Glomerular visceral epithelial cell (primary cell): ENCODE data around the gene UMOD.

Experiments used
- DNase-seq: peaks from one replicate; pipeline ENCODE4 v3.0.0-alpha.2; 2016; ENCODE audit errors: extremely low spot score

Gene UMOD

DNA sequence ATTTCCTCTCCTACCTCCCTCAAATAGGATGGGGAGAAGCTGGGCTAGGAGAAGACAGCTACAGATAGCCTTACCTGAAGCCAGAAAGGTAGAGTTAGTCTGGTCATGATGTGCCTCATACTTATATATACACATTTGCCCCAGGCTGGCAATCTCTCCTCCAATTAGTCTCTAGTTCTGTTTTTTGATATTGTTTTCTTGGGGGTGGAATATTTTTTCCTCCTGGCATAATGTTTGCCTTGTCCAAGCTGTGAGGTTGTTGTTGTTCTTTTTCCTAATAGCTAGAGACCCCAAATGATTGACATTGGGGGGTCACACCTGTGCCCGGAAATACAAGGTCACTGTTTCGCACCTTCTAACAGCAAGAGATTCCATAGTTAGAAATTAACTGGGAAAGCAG lies at the start of gene UMOD:
Gene UMOD (minus strand): TSS at position 101 of the 400 bp plus-strand sequence. CDS start 1,978 bp downstream, outside the sequence.
- no peak for DNase-seq

DNA sequence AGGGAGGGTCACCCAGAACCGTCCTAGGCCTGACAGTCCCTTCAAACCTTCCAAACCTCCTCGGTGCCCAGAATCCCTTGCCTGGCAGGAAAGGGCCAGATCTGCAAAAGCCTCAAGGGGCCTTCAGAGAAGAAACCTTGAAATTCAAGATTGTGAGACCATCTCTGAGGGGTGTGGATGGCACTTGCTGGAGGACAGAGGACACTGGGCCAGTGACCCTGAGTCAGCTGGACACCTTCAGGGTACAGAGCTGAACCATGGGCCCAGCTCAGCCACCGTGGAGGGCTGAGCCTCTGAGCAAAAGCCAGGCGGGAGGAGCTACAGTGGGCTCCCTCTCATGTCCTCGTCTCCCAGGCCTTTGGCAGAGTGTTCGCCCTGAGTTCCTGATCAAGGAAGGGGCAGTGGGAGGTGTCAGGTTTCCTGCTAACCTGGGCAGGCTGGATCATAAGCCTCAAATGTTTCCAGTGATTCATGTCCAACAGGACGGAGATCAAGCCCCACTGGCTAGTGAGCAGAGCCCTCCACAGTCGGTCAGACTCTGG lies 49.0 kb upstream of the UMOD start:
- no peak for DNase-seq

DNA sequence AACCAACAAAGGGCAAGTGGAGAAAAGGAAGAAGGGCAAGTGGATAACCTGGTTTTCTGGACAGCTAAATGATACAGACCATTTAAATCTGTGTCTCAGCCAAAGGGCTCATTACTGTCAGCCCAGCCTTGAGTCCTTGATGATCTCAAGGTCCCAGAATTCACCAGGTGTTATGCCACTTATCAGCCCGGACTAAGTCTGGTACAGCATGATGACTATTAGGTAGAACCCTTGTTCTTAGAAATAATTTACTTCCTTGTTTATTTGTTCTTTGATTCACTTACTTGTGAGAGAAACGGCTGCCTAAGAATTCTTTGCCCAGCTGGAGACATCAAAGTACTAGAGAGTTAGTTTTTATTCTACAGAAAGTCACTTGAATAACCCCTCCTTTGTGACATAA lies 48.6 kb upstream of the UMOD start:
- DNase-seq = no peak

DNA sequence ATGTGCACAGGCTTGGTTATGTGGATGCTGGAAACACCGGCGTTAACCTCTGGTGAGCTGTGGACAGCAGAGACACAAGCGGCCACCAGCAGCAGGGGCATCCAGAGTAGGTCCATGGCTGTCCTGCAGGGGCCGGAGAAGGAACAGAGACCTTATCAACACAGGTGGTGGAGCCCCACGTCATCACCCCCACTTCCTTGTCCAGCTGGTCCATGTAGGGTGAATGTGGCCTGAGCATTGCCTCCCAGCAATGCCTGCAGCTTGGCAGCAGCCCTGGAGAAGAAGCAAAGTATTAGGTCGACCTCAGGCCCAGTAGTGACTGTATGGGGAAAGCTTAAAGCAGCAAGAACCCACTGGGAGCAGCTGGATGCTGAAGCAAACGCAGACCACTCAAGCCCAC lies 46.7 kb upstream of the UMOD start:
- DNase-seq = no peak

DNA sequence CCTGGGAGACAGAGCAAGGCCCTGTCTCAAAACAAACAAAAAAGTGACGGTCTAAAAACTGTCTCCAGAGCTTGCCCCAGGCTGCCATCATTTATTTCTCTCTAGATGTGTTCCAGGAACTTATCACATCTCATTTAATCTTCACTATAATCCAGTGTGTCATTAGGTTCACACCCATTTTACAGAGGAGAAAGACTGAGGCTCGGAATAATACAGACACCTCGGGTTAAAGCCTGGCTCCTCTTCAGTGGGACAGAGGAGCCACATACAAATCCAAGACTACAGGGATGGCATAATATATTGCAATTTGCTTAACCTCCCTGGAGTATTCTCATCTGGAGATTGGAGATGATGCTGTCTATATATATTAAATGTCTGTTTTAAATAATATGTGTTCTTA lies 46.1 kb upstream of the UMOD start:
- DNase-seq = no peak

DNA sequence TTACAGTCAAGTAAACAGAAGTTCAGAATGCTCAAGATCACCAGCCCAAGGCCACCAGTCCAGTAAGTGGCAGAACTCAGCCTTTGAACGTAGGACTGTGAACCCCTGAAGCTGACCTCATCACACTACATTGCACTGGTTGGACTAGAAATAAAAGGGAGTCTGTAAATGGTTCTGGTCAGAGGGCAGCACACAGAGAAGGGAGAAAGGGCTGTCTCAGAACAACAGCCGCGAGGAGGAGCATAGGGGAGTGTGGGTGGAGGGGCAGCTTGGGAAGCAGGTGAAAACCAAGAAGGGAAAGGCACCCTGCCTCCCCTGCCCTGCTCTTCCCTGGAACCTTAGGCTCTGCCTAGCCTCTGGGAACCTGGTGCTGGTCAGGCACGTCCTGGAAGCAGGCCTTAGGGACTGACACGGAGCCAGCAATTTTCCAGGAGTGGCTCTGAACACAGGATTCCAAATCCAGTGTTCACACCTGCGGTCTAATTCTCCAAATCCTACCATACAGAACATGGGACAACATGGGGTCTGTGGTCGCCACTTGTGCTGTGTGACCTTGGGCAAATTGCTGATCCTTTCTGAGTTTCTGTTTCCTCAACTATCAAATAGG lies 45.1 kb upstream of the UMOD start:
- DNase-seq = no peak

DNA sequence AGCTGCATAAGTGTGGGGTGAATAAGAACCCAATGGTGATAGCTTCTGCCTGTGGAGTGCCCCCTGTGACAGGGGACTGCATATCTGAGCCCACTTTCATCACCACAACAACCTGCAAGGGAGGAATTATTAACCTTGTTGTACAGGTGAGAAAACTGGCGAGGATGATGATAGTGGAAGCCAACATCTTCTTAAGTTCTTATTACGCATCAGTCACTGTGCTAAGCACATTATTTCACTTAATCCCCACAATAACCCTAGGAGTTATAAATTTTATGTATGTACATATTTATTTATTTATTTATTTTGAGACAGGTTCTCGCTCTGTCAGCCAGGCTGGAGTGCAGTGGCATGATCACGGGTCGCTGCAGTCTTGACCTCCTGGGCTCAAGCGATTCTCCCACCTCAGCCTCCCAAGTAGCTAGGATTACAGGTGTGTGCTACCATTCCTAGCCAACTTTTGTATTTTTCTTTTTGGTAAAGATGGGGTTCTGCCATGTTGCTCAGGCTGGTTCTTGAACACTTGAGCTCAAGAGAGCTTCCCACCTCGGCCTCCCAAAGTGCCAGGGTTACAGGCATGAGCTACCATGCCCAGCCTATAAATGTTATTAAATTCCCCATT lies 44.4 kb upstream of the UMOD start:
- no peak for DNase-seq

DNA sequence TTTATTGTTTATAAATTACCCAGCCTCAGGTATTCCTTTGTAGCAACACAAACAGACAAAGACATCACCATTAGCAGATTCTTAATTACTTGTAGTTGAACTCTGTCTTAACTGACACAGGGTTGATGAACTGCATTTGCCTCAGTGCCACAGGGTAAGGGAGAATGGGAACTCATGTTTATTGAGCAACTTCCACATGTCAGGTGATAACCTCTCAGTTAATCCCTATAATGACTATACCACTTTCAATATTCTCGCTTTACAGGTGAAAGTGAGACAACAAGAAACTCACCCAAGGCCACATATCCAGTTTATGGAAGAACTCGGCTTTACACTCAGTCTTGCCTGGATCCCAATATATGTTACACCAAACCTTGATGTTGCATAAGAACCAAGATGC lies 43.4 kb upstream of the UMOD start:
- no peak for DNase-seq

DNA sequence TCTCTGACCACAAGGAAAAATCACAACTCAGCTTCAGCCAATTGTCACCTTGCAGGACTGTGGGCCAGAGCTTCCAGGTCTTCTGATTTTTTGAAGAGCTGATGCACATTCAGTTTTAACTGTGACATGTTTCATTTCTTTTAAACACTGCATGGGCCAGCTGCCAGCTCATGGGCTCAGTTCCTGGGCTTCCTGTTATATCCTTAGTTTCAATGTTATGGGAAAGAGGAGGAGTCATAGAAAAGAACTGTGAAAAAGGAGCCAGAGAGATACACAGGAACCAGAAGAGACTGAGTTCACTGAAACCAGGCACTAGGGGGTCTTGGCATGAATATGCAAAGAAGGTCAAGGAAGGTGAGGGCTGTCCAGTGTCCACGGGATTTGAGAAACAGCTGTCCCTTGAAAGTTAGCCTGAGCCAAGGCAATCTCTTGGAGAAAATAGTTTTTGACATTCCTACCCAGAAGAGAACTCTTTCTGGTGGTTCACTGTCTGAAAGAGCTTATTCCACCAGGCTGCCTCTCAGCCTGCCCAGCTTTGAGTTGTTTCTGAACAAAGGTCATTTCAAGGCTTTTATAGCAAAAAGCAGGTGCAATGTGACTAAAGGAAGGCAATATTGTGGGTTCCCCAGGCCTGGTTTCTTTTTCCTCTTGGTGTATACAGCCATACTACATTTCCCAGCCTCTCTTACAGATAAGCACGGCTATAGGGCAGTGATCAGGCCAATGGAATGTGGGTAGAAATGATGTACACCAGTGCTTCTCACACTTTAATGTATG lies 41.5 kb upstream of the UMOD start:
- DNase-seq = no peak

DNA sequence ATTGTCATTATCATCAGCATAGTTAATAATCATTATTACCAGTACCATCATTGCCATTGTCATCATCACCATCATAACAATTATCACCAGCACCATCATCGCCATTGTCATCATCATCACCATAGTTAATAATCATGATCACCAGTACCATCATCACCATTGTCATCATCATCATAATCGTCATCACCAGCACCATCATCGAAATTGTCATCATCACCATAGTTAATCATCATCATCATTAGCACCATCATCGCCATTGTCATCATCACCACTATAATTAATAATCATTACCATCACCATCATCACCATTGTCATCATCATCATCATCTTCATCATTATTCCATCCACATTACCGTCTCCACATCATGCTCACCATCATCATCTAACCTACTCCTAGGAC lies 38.5 kb upstream of the UMOD start:
- DNase-seq = no peak

DNA sequence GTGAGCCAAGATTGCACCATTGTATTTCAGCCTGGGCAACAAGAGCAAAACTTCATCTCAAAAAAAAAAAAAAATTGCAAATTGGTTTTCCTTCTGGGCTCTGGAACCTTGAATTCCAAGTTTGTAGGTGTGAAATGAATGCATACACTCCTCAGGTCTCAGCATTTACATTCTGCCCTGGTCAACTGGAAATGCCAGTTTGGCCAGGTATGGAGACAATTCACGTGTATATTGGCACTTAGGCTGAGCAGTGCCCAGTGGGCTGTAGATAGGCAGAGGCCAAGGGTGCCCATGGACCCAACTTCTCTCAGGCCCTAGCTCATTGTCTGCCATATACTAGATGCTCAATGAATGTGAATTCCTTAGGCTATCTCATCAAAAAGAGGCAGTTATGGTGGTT lies 36.3 kb upstream of the UMOD start:
- no peak for DNase-seq

DNA sequence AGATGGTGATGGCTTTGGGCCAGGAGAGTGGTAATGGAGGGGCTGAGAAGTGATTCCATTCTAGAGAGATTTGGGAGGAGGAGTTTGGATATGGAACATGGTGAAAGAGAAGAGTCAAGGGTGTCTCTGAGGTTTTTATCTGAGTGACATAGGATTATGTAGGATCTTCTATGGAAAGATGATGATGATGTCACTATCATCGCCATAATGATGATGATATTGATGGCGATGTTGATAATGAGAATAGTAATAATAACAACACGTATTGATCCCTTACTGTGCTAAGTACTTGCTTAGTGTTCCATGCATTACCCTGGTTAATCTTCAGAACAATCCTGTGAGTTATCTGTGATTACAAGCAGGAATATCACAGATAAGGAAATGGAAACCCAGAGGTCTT lies 35.5 kb upstream of the UMOD start:
- DNase-seq = no peak

DNA sequence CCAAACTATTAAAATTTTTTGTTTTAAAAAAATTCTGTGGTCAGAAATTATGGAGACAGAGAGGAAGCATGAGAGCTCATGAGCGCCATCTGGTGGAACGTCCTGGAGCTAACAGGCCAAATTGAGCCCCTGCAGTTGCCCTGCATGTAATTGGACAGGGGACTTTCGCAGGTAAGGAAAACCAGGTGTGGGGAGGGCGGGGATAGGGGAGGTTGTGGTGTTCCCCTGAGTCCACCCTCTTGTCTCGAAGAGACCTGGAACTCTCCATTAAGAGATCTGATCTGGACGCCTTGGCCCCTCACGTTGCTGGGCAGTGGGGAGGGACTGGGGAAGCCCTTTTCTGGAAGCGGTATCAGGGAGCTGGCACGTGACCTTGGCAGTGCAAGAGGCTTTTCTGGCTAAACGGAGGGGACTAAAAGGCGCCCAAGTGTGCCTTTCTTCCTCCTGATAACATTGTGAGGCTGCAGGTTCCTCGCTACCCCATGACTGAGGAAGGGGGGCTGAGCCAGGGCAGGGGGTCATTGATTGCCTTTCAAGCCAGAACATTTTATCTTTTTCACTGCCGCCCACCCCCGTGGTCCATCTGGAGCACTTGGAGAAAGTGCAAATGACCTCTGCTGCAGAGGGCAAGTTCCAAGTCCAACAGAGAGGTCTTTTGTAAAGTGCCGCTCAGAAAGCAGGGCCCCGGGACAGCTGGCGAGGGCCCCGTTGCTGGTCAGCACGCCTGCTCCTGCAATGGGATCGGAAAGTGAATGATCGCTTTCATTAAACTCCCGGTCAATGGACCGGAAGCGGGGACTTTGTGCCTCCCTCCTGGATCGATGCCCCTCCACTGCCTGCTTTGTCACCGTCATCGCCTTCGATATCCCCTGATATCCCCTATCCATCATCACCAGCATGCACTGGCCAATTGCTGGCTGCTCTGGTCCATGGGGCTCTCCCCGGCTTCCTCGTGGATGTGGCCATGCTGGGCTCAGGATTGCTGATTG lies 33.6 kb upstream of the UMOD start:
- DNase-seq = peak; percentile 44

DNA sequence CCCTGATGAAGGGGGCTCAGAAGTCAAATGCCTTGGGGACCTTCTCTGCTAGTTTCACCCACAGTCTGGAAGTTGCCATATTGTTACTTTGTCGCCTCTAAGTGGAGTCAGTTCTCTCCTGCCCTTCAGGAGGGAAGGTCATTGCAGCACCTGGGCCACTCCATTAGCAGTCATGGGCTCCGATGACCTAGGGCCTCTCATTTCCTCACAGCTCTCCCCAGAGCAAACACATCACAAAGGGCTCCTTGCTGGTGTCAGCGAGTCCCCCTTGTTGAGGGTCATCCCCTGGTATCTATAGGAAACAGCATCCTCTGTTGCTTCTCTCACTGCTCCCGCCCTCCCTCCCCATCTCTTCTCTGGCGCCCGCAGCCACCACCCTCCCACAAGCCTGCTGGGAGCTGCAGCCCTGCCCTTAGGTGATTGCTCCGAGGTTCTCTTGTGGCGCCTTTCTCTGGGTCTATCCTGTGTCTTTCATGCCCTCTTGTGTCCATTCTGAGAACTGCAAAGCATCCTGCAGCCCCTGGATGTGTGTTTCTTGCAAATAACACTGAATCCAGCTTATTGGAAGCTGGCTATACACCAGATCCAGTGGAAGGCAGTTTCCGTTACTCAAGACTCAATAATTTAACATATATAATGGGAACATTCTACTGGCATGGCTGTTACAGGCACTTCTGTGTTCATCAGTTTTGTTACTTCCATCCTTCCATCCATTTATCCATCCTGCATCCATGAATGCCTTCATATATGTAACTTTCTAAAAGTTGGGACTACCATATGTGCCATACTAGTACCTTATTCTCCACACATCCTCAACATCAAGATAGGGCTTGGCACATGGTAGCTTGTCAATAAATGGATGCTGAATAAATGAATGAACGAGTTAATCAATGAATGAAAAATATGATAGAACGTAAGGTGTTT lies 30.9 kb upstream of the UMOD start:
- peak; percentile 67 for DNase-seq

DNA sequence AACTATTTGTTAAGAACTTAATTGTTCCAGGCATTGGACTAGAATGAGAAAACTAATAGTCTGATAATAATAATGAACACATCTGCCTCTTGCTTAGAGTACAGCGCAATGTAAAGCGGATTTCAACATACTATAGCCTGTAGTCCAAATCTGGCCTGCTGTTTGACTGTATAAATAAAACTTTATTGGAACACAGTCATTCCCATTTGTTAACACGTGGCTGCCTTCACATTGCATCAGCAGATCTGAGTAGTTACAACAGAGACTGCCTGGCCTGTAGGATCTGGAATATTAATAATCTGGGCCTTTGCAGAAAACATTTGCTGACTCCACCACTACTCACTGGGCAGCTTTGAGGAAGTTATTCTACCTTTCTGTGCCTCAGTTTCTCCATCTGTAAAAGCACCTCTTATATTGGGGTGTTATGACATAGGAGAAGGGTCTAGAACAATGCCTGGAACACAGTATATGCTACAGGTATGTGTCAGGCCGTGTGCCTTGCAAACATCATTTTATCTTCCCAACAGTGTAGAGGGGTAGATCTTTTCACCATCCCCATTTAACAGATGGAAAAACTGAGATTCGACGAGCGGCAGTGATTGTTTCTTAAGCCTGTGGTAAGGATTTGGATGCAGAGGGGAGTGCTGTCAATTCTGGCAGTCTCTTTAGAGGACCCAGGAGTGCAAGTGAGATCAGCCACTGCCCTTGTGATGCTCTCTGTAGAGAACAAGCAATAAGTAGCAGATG lies 29.9 kb upstream of the UMOD start:
- DNase-seq = no peak

DNA sequence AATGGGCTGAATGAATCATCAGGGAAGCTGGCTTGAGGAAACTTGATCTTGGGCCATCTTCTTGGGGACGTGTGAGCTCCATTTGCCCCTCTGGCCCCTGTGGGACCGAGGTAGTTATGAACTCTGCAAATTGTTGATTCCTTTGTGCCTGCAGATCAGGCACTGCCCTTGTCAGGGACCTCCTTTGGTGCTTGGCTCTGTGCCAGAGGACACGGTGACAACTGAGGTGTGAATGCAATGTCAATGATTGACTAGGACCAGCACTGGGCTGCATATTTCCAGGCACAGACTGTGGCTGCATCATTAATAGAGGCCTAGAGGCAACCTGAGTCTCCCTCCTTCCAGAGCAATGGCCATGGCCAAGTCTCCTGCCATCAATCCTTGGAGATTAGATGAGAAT lies 28.3 kb upstream of the UMOD start:
- no peak for DNase-seq

DNA sequence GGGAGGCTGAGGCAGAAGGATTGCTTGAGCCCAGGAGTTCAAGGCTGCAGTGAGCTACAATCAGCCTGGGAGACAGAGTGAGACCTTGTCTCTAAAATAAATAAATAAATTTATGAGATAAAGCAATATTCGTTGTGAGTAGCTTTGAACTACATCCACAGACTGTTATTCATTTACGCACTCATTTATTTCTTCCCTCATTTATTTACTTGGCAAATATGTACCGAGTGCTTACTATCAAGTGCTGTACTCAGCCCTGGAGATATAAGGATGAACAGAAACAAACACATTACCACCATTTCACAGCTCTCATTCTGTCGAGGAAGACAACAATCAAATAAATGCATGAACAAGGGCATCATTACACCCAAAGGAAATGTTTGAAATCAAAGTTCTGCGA lies 24.7 kb upstream of the UMOD start:
- DNase-seq = no peak

DNA sequence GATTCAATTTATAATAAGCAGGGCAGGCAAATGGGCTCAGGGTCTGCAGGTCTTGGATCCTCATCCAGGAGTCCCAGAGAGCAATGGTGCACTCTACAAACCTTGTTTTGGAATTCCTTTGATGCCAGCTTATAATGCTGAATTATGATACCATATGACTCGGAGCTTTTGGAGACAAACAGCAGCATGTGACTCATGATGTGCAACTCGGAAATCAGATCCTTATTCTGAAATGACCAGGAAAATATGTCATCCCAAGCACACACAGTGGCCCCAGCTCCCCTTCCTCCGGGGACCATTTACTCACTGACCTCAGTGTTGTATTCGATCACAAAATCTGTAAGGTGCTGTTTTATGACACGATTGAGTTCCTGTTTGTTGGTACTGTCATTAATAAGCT lies 20.2 kb upstream of the UMOD start:
- DNase-seq = no peak

DNA sequence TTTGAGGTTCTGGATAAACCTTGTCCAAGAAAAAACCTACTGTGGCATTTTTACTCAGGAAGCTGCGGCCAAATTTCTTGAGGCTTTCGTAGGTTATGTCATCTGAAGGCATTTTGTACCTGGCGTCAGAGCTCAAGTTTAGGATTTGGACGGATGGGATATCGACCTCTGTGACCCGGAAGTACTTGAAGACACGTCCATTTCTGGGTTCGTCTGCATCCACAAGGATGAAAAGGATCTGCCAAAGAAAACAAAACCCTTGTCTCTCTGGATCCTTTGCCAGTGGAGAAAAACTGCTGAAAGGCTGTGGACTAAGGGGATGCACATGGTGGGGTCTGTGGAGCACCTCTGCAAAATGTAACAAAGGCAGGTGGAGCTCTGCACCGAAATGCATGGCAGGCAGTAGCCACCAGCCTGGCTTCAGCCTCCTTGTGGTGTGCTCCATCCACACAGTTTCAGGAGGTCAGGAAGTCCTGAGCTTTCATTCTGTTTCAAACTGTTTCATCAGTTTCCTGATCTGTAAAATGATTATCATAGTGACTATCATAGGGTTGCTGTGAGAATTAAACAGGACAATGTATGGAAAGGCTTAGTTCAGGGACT lies 17.0 kb upstream of the UMOD start:
- DNase-seq = no peak

DNA sequence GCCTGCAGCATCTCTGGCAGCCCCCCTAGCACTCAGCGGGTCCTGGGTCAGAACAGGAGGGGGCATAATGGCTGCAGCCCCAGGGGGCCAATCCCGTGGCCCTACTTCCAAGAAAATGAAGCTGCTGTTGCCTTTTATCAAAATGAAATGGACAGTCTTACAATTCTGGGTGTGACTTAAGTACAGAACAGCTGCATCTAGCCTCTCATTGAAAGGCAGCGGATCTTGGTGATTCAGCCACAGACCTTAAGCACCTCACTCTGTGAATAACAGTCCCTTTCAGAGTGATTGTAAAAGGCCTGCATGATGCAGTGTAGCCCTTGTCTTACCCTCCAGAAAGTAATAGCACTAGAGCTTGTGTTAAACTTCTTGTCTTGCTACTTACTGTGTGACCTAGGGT lies 11.5 kb upstream of the UMOD start:
- no peak for DNase-seq
